ENCODE measurements around the gene SLC43A3.
A peak's percentile ranks its signal among the peaks of the same experiment; 100 is the strongest.

Gene SLC43A3

DNA sequence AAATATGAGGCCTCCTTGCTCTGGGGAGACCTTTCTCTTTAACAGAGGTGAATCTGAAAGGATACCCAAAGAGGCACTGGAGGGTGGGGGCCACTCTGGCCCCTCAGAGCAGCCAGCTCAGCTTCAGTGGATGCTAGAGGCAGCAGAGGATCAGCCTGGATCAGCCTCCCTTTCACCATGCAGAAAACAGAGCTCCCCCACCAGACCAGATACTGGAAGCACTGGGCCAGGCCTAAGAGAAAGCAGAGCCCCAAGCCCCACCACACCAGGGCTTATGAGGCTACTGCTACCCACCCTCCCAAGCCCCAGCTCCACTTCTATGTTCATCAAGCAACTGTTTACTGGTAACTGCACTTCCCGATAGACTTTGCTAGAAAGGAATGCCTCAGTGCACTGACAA is 4.0 kb upstream of the SLC43A3 start:
- DNase-seq: no peak

DNA sequence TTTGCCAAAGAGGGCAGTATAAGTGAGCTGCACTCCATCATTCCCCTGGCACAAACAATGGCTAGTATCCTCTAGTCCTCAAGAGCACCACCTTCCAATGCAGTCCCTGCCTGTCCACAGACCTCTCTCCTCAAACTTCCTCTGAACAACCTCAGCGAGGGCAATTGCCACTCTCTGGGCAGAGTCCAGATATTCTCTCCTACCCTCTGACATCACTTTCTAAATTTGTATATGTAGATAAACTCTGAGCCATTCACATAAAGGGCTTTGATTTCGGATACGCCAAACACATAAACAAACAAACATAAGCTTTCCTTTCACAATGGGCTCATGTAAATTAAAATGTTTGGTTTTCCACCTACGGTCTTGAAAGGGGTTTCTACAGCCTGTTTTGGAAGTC is 3.0 kb upstream of the SLC43A3 start:
- DNase-seq: no peak

DNA sequence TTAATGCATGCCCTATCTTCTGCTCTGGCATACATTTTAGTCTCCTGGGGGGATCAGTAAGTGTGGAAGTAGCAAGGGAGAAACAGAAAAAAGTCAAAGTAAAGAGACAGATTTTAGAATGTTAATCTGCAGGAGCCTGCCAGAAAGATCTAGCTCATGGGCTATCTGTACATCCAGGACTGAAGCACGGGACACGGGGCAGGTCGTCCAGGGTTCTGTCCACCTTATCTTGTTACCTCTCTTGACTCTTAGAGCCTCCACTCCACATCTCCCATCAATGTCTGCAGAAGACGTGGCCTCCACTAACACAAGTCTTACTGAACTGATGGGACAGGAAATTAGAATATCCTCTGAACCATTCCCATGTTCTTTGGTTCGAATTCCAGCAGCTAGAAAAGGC is 1.7 kb upstream of the SLC43A3 start:
- no peak for DNase-seq

DNA sequence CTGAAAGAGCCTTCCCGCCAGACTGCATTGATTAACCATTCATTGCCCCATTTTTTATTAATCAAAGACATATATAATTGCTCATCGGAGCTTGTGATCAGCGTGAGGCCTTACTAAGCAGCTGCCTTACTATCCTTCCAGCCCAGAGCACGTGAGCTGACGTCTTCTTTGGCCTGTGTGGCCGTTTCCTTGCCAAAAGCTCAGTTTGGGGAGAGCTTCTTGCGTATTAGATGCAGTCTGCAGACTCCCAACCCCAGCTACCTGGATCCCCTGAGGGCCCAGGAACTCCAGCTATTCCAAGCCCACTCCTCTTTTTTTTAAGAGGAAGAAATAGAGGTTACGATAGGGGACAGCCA is 784 bp upstream of the SLC43A3 start:
- peak in 34 of 56 donors; percentile 2 to 55 (median 26) for DNase-seq

DNA sequence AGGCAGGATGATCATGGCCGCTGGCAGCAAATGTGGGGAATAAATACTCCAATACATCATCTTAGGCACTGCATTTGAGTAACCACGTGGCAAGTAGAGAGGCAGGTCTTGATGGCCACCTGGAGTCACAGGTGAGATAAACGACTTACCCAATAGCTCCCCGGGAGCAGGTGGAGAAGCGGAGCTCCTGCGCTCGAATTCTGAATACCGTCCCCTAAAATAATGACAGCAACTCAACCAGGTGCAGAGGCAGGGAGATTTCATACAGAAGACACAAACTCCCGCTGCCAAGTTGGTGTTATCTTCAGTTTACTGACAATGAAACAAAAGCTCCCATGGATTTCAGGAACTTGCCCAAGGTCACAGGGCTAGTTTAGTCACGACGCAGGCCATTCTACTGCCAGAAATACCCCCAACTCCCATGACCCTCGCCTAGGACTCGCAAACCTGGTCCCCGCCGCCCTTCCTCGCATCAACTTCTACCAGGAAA is 437 bp downstream of the SLC43A3 start:
- DNase-seq: no peak

DNA sequence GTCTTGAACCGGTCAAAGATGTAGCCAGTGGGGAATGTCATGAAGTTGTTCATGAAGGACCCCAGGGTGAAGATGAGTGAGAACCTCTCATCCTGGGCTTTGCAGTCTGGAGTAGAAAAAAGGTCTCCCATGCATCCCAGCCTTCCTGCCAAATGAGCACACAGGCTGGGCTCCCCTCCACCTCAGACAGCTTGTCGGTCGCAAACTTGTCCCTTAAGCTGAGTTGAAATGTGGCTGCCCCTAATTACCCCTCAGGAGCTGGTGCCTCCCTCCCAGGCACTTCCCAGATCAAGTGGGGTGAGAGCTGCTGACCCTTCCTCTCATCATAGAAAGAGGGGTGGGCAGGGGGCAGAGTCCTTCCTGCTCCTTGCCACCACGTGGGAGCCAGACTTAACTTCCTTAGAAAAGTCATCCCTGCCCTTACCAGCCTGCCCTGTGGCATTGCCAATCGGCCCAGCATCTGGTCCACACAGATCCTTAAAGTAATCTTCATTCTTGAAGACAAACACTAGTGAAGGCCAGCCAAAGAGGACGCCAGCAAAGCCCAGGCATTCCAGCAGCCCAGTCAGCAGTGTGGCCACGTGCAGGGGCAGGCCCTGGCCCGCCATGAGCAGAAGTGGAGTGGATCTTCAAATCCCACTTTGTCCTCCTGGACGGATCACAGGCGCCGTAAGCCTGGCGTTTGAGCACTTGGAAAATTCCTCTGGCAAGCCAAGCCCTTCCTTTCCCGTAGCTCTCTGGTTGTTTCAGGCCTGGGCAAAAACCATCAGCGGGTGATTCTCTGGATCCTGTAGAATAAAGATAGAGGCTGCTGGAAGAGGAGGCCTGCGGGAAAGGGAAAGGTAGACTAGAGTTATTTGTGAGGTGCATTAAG is 1.1 kb downstream of the SLC43A3 start:
- DNase-seq: peak in 11 of 56 donors; percentile 4 to 52 (median 10)

DNA sequence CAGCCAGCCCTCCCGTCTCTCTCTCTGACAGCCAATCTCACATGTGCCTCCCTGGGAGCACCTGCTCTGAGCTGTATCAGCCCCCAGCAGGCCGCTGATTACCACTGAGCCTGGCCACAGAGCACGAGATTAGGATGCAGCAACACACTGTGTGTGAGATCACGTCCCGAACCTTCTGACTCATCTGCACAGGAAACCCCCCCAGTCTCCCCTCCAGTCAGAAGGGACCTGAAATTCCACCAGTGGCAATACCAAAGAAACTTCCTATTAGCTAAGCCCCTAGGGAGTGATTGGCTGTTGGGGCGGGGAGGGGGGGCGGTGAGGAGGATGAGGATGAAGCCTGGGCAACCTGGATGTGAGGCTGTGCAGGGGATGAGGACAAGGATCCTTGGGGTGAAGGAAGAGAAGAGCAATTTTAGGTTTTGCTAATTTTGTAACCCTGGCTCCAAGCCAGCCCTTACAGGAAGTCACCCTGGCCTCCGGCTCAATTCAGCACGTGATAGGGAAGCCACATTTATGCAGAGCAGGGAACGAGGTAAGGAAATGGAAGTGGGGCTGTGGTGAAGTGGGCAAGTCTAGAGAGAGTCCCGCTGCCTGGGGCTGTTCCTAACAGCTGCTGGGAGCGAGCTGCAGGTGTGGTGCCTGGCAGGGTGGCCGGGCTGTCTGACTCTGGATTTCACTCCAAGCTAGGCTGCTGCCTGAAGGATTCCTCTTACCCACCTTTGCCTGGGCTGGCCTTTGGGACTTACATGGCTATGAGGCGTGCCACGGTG is 1.9 kb downstream of the SLC43A3 start:
- DNase-seq: peak in 6 of 56 donors; percentile 5 to 25 (median 8)

DNA sequence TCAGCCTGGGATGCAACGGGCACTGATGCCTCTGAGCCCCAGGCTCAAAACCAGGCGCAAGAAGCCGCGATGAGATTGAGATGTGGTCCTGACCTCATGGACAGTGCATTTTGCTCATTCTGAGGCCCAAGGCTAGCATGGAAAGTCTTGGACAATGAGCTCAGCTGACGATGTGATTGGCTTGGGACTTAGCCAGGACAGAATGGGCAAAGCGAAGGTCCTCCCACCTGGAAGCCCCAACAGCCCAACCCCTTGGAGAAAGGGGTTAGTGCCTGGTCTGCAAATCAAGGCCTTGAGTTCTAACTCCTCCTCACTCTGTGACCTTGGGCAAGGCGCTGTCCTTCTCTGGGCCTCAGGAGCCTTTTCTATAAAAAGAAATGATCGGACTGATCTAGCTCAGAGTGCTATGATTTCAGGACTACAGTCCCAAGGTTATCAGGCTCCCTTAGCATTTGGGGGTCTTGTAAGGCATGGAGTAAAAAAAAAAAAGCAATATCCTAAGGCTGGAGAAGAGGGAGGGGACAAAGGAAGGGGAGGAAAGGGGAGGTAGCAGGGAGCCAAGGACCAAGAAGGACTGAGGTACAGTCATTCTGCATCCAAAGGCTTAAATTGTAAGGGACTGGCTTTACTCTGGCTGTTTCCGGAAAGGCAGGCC is 2.7 kb downstream of the SLC43A3 start:
- DNase-seq: no peak

DNA sequence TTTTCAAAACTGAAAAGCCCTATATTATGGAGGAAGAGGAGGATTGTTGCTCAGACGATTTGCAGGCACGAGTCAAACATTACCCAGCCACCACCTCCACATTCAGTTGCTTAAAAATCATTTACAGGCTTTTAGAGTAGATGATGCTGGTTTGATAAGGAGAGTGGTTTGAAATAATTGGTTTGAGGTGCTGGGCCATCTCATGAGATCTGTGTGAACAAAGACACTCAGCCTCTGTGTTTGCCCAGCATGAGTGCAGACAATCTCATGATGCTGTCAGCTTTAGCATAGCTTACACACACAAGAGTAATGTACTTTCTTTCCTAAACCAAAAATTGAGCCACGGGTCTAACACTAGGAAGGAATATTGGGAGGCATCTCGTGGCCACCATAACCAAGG is 4.3 kb downstream of the SLC43A3 start:
- DNase-seq: no peak

DNA sequence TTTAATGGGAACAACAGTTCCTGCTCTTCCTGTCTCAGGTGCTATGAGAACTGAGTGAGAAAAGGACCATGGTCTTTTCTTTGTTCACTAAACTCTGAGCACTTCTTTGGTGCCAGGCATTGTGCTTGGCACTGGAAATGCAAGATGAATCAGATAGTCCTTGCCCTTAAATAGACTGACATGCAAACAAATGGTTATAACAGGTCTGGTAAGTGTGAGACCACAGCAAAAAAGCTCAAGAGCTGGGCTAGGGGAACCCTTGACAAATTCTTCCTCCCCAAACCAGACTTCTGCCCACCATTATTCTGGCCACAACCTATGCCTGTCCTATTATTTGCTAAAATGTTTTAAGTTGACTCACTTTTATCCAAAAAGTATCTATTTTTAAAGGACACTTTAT is 5.1 kb downstream of the SLC43A3 start:
- no peak for DNase-seq

DNA sequence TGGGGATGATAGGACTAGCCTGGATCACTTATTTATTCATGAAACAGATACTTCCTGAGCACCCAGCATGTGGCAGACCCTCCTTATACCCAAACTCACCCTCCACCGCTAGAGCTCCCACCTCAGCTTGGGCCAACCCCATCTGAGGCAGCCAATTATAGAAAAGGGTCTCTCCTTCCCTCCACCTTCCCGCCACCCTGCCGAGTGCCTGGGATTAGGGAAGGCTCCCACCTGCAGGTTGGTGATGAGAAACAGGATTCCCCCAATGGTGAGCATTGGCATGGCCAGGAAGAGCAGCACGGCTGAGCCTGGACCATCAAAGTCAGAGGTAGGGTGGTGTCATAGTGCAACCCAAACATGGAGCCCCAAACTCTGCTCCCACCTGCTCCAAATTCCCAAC is 5.9 kb downstream of the SLC43A3 start:
- no peak for DNase-seq

DNA sequence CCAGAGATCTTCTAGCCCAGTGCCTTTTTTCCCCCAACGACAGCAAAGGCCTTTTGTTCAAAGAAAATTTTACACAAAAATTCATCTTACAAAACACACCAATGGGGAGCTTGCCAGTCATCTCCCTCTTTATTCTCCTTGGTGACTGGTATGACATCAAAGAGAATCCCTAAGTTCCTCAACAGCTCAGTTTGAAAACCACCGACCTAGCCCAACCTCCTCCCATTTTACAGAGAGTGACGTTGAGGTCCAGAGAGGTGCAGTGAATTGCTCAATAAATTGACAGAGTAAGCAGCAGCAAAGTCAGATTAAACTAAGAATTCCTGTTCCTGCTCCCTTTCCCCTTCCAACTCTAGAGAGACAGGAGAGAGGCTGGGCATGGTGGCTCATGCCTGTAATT is 7.8 kb downstream of the SLC43A3 start:
- no peak for DNase-seq

DNA sequence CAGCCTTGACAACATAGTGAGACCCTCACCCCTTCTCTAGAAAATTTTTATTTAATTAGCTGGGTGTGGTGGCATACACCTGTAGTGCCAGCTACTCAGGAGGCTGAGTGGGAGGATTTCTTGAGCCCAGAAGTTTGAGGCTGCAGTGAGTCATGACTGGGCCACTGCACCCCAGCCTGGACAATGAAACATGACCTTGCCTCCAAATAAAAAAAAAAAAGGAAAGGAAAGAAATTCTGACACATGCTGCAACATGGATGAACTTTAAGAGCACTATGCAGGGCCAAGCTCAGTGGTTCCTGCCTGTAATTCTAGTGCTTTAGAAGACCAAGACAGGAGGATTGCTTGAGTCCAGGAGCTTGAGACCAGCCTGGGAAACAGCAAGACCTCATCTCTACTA is 8.8 kb downstream of the SLC43A3 start:
- no peak for DNase-seq

DNA sequence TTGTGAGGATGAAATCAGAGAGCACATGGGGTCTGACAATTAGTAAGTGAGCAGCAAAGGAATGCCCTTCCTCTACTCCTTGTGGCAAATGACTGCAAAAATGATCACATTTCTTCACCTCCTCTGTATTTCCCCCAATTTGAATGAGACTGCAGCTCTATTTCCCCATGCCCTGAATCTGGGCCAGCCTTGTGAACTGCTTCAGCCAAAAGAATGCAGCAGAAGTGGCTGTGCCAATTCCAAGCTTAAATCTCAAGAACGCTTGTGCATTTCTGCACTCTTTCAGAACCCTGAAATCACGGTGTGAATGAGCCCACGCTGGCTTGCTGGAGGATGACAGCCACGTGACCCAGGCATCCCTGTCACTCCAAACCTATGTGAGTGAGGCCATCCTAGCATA is 9.9 kb downstream of the SLC43A3 start:
- no peak for DNase-seq

DNA sequence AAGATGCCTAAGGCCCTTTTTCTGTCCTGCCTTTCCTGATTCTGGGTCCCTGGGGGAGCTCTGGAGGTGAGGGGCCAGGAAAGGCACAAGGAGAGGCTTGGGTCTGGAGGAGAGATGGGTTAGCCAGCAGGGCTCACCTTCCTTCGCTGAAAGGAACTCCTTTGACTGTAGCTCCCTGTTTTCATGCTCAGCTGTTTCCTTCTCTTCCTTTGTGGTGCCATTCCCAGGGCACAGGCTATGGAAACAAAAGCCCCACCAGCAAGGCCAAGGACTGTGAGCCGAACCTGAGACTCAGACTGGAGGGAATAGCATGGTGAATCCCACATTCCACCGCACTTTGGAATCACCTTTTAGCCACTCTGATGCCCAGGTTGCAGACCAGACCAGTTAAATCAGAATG is 10.5 kb downstream of the SLC43A3 start:
- no peak for DNase-seq

DNA sequence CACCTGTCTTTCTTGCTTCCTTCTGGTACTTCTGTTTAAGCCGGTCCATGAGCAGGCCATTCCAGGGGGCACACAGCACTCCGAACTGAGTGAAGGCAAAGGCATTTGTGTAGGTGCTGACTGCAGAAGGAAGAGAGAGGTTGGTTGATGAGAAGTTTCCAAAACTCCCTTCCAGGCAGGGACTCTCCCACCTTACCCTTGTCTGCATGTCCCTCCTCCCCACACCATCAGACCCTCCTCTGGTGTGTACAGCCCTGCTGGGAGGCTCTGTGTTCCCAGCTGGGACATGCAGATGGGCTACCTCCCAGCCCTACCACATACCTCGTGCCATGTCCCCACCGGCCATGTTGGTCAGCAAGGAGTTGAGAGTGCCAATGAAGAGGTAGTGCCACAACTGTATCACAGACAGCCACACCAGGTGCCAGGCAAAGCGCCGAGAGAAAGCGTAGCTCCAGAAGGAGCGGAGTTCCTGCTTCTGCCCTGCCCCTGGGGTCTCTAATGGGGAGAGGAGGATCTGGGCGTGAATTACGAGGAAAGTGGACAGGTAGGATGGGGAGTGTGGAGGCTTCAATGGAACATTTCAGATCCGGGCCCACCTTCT is 12.2 kb downstream of the SLC43A3 start:
- DNase-seq: no peak

DNA sequence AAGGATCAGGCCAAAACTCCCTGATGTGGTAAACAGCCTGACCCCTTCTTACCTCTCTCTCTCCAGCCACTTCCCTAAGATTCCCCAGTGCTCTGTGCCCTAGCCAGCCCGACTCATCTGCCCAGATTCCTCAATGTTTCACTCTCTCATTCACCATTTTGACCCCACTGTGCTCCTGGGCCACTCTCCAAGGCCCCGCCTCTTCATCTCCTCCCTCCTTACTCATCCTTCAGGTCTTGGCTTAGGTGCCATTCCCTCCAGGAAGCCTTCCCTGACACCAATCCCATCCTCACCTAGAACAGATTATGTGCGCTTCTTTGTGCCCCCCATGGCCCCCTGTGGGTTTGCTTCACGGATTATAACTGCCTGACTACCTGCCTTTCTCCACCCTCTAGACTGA is 13.2 kb downstream of the SLC43A3 start:
- no peak for DNase-seq

DNA sequence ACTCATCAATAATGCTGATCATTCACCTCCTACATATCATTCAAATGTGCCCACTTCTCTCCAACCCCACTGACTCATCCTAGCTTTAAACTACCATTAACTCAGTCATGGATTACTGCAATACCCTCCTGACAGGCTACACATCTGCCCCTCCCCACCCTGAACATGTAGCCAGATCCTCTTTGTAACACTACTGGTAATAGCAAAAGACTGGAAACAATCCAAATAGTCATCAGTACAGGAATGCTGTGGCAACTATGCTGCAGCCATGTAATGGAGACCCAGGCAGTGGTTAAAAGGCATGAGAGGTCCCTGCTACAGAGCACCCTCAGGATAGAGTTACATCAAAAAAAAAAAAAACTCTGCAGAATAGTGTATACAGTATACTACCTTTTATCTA is 16.6 kb downstream of the SLC43A3 start:
- DNase-seq: no peak

DNA sequence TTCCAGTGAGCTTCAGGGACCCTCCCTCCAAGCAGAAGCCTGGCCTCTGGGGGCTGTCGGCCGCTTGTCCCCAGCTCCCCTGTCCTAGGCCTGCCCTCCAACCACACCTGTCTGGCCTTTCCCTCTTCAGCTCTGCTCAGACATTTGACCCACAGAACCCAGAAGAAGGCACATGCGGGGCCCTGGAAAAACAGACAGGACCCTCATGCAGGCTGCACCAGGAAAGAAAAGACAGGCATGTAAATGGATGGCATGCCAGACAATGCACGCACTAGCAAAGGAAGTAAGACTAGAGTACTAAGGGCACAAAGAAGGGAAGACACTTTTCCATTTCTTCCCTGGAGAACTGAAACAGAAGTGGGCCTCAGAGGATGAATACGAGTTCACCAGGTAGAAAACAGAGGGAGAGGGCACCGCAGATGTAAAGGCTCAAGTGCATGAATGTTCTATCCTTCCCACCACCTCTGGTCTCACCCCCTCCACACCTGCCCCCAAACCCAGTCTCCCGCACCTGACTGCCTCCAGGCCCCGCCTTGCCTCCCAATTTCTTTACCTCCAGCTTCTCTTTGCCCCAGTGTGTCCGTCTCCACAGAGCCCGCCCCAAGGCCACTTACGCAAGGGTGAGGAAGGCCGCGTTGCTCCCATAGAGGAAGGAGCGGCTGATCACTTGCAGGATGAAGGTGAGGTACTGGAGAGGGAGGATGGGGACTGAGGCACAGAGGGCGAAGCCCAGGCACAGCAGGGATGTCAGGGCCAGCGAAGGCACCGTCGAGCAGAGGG is 17.4 kb downstream of the SLC43A3 start:
- DNase-seq: no peak

DNA sequence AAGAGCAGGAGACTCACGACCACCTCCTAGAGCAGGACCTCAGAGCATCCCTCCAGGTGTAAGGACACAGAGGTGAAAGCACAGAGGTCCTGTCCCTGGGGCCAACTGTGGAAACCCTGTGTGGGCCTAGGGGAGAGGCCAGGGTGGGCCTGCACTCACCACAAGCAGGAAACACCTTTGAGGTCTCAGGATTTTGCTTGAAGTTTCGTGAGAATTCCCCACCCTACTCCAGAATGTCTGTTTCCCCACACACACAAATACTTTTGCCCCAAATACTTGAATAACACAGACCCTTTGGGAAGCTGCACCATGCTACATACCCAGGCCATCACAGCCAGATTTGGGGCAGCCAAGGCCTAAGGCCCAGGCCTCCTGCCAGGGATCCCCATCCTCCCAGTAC is 18.1 kb downstream of the SLC43A3 start:
- DNase-seq: no peak

DNA sequence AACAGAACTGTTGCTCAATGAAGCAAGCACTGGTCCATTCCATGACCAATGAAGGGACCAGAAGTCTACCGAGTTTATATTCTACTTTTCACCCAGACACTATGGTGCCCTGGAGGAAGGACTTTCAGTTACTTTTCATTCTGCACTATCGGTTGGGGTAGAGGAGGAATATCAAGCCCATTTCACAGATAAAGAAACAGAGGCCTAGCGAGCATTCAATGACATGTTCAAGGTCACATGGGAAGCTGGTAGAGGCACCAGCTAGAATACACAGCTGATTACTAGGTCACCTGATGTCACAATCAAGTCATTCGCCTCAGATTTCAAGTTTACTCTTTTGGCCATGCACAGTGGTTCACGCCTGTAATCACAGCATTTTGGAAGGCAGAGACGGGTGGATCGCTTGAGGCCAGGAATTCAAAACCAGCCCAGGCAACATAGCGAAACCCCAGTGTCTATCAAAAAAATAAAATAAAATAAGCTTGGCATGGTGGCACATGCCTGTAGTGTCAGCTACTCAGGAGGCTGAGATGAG is 18.9 kb downstream of the SLC43A3 start:
- DNase-seq: no peak

All from nucleus accumbens (tissue), 56 donors.